Kidney epithelial cell (primary cell): ENCODE results near the gene ADK. TPM values are rescaled to one million over a fixed set of nuclear protein-coding genes. Genes with fewer than 3 reads are reported as not detected.
A peak's percentile ranks its signal among the peaks of the same experiment; 100 is the strongest.

ENCODE experiments used
- DNase-seq: peaks from one replicate; pipeline ENCODE4 v3.0.0-alpha.2; 2010; ENCODE audit warnings: low read depth
- H3K27me3 ChIP-seq: 2 replicates; pipeline ENCODE4 v1.6.0; 2011; ENCODE audit warnings: low read length; ENCODE audit not compliant: control insufficient read depth, insufficient read depth
- H3K36me3 ChIP-seq: 2 replicates; pipeline ENCODE4 v1.5.1; 2011; ENCODE audit warnings: low read length; ENCODE audit not compliant: control insufficient read depth, insufficient read depth
- H3K4me3 ChIP-seq: 2 replicates; pipeline ENCODE4 v1.5.1; 2011; ENCODE audit warnings: low read depth, mild to moderate bottlenecking, control low read depth, low read length
- total RNA-seq: library from RNA; depleted of rRNA; stranded (reverse); fragments of >200 nt; gene quantifications from 2 replicates; pipeline ENCODE4 v1.2.3, GENCODE V29; 2015
- TF ChIP-seq, protein P1 (sequence below): IDR thresholded peaks from 2 replicates; pipeline ENCODE4 v1.5.1; 2011; ENCODE audit warnings: mild to moderate bottlenecking, moderate library complexity, low read length, control low read depth, inconsistent platforms; ENCODE audit not compliant: insufficient read depth, poor library complexity, severe bottlenecking

ADK gene
- total RNA-seq, 1 donor from 2014 or later = 43.6 TPM

DNA sequence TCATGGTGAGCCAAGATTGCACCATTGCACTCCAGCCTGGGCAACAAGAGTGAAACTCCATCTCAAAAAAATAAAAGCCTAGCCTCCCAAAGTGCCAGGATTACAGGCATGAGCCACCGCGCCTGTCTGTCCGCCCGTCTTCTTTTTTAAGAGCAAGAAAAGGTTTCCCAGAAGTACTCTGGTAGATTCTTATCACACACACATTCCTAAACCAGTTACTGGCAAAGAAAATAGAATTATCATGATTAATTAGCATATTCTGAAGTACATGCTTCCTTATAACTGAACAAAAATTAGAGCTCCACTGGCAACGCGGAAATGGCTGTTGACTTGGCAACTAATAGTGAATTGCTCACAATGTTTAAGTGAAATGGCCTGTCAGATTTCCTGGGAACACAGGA lies 87.0 kb downstream of the ADK start:
- Histone ChIP-seq H3K27me3 (no peaks in the 10 kb centered on the region), H3K36me3 (no peaks in the 10 kb centered on the region), H3K4me3 (no peak overlapping the region)
- no peak for DNase-seq
- TF ChIP-seq, protein P1, sequence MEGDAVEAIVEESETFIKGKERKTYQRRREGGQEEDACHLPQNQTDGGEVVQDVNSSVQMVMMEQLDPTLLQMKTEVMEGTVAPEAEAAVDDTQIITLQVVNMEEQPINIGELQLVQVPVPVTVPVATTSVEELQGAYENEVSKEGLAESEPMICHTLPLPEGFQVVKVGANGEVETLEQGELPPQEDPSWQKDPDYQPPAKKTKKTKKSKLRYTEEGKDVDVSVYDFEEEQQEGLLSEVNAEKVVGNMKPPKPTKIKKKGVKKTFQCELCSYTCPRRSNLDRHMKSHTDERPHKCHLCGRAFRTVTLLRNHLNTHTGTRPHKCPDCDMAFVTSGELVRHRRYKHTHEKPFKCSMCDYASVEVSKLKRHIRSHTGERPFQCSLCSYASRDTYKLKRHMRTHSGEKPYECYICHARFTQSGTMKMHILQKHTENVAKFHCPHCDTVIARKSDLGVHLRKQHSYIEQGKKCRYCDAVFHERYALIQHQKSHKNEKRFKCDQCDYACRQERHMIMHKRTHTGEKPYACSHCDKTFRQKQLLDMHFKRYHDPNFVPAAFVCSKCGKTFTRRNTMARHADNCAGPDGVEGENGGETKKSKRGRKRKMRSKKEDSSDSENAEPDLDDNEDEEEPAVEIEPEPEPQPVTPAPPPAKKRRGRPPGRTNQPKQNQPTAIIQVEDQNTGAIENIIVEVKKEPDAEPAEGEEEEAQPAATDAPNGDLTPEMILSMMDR = no peak

DNA sequence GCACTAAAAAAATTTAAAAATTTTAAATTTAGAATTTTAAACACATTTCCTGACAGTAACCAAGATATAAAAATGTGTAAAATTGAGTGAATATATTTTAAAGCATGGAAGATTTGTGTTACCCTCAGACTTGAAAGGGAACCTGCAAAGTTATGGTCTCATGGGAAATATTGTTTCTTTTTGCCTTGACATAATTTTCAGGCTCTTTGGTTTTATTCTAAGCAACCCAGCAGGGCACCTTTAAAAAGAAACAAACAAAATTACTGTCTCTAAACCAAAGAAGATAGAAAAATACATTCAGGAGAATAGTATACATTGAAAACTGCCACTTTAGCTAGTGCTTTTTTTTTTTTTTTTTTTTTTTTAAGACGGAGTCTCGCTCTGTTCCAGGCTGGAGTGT lies 87.5 kb downstream of the ADK start:
- no peak for DNase-seq
- Histone ChIP-seq H3K36me3 (no peaks in the 10 kb centered on the region), H3K27me3 (no peaks in the 10 kb centered on the region), H3K4me3 (no peak overlapping the region)
- TF ChIP-seq, protein P1 = no peak

DNA sequence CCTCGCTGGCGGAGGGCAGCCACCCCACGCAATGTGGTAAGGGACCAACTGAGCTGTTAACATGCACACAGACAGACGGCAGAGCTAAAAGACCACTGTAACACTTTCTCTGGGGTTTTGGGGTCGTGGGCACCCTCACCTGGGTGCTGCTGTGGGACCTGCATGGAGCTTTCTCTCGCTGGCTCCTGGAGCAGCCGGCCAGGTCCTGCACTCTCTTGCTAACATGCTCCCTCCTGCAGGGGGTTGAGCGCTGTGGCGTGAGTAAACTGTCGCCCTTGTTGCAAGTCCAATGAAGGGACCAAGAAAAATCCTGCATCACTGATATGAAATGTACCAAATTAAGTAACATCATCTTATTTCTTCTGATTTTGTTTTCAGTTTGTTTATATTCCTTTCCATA lies 92.0 kb downstream of the ADK start:
- no peak for DNase-seq
- TF ChIP-seq, protein P1 = no peak

DNA sequence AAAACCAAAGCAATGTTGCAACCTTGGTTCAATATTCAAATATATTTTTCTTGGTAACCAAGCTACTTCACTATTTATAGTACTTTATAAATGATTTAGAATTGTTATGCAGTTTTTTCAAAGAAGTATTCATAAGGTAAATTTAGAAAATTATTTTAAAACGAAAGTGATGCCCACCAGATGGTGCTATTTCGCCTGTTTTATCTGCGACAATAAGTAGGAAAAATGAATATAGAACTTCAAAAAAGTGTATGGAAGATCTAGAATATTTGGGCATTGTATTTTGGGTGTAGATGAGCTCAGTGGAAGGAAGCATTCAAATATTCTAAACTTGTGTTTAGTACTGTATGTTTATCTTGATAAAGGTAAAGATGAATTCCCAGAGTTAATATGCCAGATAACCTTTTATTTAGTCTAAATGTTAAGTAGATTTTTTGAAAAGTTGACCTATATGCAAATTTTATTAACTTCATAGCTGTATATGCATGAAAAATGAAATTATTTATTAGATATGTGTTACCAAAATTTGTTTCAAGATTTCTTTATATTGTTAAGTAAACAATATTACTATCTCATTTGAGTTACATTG lies 93.2 kb downstream of the ADK start:
- TF ChIP-seq, protein P1 = peak; percentile 44
- no peaks in the 10 kb centered on the region for H3K27me3 ChIP-seq
- DNase-seq = no peak
- H3K4me3 ChIP-seq = no peak overlapping the region
- no peaks in the 10 kb centered on the region for H3K36me3 ChIP-seq

More for the DNA sequence above, 92.0 kb downstream of the ADK start:
- no peak overlapping the region for H3K4me3 ChIP-seq
- no peaks in the 10 kb centered on the region for H3K27me3 ChIP-seq
- no peaks in the 10 kb centered on the region for H3K36me3 ChIP-seq

DNA sequence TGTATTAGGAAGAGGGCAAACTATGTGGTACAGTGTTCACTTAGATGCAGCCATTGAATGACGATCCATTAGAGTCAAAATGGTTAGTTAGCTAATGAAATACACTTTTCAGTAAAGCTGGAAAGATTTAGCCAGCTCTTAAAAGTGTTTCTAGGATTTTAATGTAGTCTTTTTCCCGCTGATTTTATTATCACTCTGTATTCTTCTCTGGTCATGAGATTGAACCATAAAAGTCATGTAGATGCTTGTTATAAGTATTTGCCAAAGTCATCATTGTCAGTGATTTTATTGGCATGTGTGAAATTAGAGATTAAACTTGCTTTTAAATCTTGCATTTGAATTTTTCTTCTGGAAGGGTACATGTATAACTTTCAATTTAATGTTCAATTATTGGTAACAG lies 93.8 kb downstream of the ADK start:
- DNase-seq = no peak
- TF ChIP-seq, protein P1 = no peak
- Histone ChIP-seq H3K27me3 (no peaks in the 10 kb centered on the region), H3K36me3 (no peaks in the 10 kb centered on the region), H3K4me3 (no peak overlapping the region)

DNA sequence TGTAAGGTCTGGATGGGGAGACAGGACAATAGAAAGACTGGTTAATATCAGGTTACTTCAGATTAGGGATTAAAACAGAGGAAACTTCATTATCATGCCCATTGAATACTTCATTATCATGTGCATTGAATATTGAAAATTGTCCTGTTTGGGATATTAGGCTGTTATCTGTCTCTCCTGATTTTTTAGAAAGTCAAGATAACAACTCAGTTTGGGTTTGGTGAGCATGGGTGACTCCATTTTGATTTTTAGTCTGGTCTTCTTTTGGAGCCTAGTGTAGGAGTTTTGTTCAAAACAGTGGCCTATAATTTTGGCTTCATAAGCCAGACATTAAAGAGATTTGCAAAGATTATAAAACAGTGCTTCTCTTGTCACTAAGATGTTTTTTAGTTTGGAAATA lies 95.5 kb downstream of the ADK start:
- TF ChIP-seq, protein P1 = no peak
- DNase-seq = no peak
- Histone ChIP-seq H3K27me3 (no peaks in the 10 kb centered on the region), H3K4me3 (no peak overlapping the region), H3K36me3 (no peaks in the 10 kb centered on the region)
